SU-DHL-6 (cell line): ENCODE results near the gene ABR.

Experiments
- H2AFZ ChIP-seq: fragments of 200-600 bp; sonication (generic); 2 replicates; pipeline ENCODE4 v1.6.1; 2014; ENCODE audit warnings: low read depth, mild to moderate bottlenecking, moderate library complexity, mixed read lengths, antibody characterized with exemption, low read length; ENCODE audit not compliant: severe bottlenecking
- H3F3A ChIP-seq: fragments of 200-600 bp; shearing (Covaris generic); 2 replicates; pipeline ENCODE4 v1.6.0; 2016; ENCODE audit warnings: antibody characterized with exemption, mild to moderate bottlenecking; ENCODE audit not compliant: insufficient read depth
- H3K27ac ChIP-seq: fragments of 200-600 bp; sonication (generic); 2 replicates; pipeline ENCODE4 v1.5.1; 2016; ENCODE audit warnings: low read depth, mild to moderate bottlenecking, low read length, moderate library complexity, mixed read lengths
- H3K27me3 ChIP-seq: fragments of 200-600 bp; sonication (generic), shearing (Covaris generic); 2 replicates; pipeline ENCODE4 v1.6.0; 2014; ENCODE audit warnings: mild to moderate bottlenecking, low read length
- H3K36me3 ChIP-seq: fragments of 200-600 bp; sonication (generic); 2 replicates; pipeline ENCODE4 v1.6.1; 2014; ENCODE audit warnings: mild to moderate bottlenecking, low read length, mixed read lengths
- H3K4me2 ChIP-seq: fragments of 300-600, 200-600 bp; shearing (Covaris generic), sonication (generic); 2 replicates; pipeline ENCODE4 v1.6.0; 2014; ENCODE audit warnings: low read length, low read depth, mild to moderate bottlenecking; ENCODE audit not compliant: poor library complexity, severe bottlenecking
- H3K4me3 ChIP-seq: fragments of 200-600 bp; sonication (generic); 2 replicates; pipeline ENCODE4 v1.5.1; 2014; ENCODE audit warnings: antibody characterized with exemption, low read length, mild to moderate bottlenecking, mixed read lengths; ENCODE audit not compliant: insufficient read depth, poor library complexity, severe bottlenecking
- H3K79me2 ChIP-seq: fragments of 200-600 bp; sonication (generic); 2 replicates; pipeline ENCODE4 v1.6.1; 2014; ENCODE audit warnings: mild to moderate bottlenecking, low read length, moderate library complexity; ENCODE audit not compliant: insufficient read depth
- H3K9ac ChIP-seq: fragments of 200-600 bp; sonication (generic); 2 replicates; pipeline ENCODE4 v1.7.0; 2014; ENCODE audit warnings: mild to moderate bottlenecking, low read length
- H3K9me2 ChIP-seq: fragments of 200-600 bp; sonication (generic); replicated peaks from 2 replicates; pipeline ENCODE4 v1.6.1; 2014; ENCODE audit warnings: low read length; ENCODE audit not compliant: insufficient read depth
- H3K9me3 ChIP-seq: fragments of 200-600 bp; sonication (generic); 2 replicates; pipeline ENCODE4 v1.6.1; 2014; ENCODE audit warnings: low read length, mixed read lengths; ENCODE audit not compliant: insufficient read depth
- H4K20me1 ChIP-seq: fragments of 200-600 bp; sonication (generic); 2 replicates; pipeline ENCODE4 v1.6.1; 2014; ENCODE audit warnings: low read depth, mild to moderate bottlenecking, antibody characterized with exemption, low read length, moderate library complexity, mixed read lengths
- EZH2phosphoT487 ChIP-seq: fragments of 200-600 bp; sonication (generic), shearing (Covaris generic); conservative IDR thresholded peaks from 2 replicates; pipeline ENCODE4 v1.6.1; 2018; ENCODE audit warnings: mild to moderate bottlenecking, antibody characterized with exemption, low read length, moderate library complexity, mixed read lengths
- TF ChIP-seq, protein P1 (sequence below): fragments of 200-600 bp; sonication (generic); IDR thresholded peaks from one replicate; pipeline ENCODE4 v1.5.1; 2017; ENCODE audit warnings: antibody characterized with exemption, mild to moderate bottlenecking, low read length, moderate library complexity; ENCODE audit not compliant: insufficient read depth, poor library complexity, severe bottlenecking

The ABR gene

DNA sequence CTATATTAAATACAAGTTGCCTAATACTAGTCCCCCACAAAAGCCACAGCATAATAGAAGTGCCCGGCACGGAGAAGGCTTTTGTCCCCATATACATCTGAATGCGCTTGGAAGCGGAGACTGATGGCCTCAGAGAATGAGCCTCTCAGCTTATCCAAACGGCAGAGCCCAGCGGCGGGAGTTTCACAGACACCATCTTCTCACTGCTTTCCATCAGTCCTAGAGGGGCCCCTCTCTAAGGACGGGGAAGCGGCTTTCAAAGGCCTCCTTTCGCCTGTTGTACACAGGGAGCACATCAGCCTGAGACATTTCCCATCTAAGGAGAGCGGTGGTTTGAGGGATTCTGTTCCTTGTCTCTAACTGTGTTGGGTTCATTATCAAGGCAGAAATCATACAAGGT lies 217.1 kb downstream of the ABR start:
- Histone ChIP-seq H4K20me1 (no peaks in the 10 kb centered on the region), H3K9ac (no peak overlapping the region), H3K4me2 (no peak overlapping the region), H3K9me3 (no peaks in the 10 kb centered on the region), H3K9me2 (no peaks in the 10 kb centered on the region), H3K27me3 (no peaks in the 10 kb centered on the region), H3K36me3 (no peaks in the 10 kb centered on the region), H2AFZ (no peak overlapping the region), H3F3A (no peaks in the 10 kb centered on the region), H3K79me2 (no peaks in the 10 kb centered on the region), H3K27ac (no peak overlapping the region), H3K4me3 (no peak overlapping the region)
- TF ChIP-seq EZH2phosphoT487, result no peak
- TF ChIP-seq, protein P1, sequence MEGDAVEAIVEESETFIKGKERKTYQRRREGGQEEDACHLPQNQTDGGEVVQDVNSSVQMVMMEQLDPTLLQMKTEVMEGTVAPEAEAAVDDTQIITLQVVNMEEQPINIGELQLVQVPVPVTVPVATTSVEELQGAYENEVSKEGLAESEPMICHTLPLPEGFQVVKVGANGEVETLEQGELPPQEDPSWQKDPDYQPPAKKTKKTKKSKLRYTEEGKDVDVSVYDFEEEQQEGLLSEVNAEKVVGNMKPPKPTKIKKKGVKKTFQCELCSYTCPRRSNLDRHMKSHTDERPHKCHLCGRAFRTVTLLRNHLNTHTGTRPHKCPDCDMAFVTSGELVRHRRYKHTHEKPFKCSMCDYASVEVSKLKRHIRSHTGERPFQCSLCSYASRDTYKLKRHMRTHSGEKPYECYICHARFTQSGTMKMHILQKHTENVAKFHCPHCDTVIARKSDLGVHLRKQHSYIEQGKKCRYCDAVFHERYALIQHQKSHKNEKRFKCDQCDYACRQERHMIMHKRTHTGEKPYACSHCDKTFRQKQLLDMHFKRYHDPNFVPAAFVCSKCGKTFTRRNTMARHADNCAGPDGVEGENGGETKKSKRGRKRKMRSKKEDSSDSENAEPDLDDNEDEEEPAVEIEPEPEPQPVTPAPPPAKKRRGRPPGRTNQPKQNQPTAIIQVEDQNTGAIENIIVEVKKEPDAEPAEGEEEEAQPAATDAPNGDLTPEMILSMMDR, result no peak

DNA sequence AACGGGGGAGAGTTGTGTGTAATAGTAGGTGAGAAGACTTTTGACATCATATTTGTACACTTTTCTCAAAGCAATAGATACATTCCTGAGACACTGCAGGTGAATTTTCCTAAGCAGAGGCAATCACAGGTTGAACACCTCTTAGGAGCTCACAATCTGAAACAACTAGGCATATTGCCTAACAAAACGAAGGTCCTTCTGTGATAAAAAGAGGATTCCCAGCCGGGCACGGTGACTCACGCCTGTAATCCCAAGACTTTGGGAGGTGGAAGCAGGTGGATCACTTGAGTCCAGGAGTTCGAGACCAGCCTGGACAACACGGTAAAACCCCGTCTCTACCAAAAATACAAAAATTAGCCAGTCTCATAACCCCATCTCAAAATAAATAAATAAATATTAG lies 217.6 kb downstream of the ABR start:
- Histone ChIP-seq H3K4me2 (no peak overlapping the region), H3K79me2 (no peaks in the 10 kb centered on the region), H4K20me1 (no peaks in the 10 kb centered on the region), H3K36me3 (no peaks in the 10 kb centered on the region), H3K9ac (no peak overlapping the region), H3F3A (no peaks in the 10 kb centered on the region), H3K27ac (no peak overlapping the region), H3K4me3 (no peak overlapping the region), H3K9me2 (no peaks in the 10 kb centered on the region), H3K9me3 (no peaks in the 10 kb centered on the region), H2AFZ (no peak overlapping the region), H3K27me3 (no peaks in the 10 kb centered on the region)
- TF ChIP-seq, protein P1, result no peak
- TF ChIP-seq EZH2phosphoT487, result no peak

DNA sequence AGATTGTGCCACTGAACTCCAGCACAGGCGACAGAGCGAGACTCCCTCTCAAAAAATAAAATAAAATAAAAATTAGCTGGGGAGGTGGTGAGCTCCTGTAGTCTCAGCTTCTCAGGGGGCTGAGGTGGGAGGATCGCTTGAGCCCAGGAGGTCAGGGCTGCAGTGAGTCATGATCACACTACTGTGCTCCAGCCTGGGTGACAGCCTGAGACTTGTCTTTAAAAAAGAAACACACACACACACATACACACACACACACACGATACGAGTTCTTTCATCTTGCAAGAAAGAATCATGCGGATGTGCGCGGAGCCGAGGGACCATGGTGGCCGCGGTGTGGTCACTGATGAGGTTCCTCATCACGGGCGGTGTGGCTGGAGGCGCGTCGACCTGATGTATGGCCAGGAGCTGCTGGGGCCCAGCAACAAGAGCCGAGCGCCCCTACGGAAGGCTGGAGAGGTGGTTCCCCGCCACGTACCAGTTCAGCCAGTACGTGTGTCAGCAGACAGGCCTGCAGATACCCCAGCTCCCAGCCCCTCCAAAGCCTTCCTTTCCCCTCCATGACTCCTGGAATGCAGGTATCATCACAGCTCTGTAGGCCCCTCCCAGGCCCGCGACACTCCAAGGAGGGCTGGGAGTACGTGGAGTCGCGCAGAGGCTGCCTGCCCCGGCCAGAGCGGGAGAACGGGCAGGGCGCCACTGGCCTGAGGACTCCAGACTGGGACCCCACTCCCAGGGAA lies 220.9 kb downstream of the ABR start:
- H3K79me2 ChIP-seq, result no peaks in the 10 kb centered on the region
- H3K4me2 ChIP-seq, result no peak overlapping the region
- H3K27me3 ChIP-seq, result no peaks in the 10 kb centered on the region
- H3K9me2 ChIP-seq, result no peaks in the 10 kb centered on the region
- H2AFZ ChIP-seq, result no peak overlapping the region
- H3K4me3 ChIP-seq, result no peak overlapping the region
- no peaks in the 10 kb centered on the region for H3K36me3 ChIP-seq
- H4K20me1 ChIP-seq, result no peaks in the 10 kb centered on the region
- no peak for TF ChIP-seq EZH2phosphoT487
- TF ChIP-seq, protein P1, result no peak
- H3F3A ChIP-seq, result no peaks in the 10 kb centered on the region
- H3K27ac ChIP-seq, result no peak overlapping the region
- no peaks in the 10 kb centered on the region for H3K9me3 ChIP-seq
- no peak overlapping the region for H3K9ac ChIP-seq
